Endothelial cell of umbilical vein (primary cell): ENCODE results near the gene FAM120B. TPM values are rescaled to one million over a fixed set of nuclear protein-coding genes. Genes with fewer than 3 reads are reported as not detected.

Experiments
- BruUV-seq: library from RNA; stranded (reverse); fragments of 400-500 nt; replicated peaks from 2 replicates; lab custom pipeline; 2021; lab: Mats Ljungman, UMichigan
- CTCF ChIA-PET: fragments of 300-600, 350-600 bp; sonication (Branson Sonifier 250); formaldehyde crosslinking; loops from one replicate; lab custom pipeline; 2021; ENCODE audit warnings: antibody characterized with exemption, inconsistent platforms; lab: Charles Lee
- POLR2A ChIA-PET: fragments of 300-600, 350-600 bp; sonication (Branson Sonifier 250); formaldehyde crosslinking; loops from one replicate; lab custom pipeline; 2021; ENCODE audit warnings: antibody characterized with exemption, inconsistent platforms; lab: Charles Lee
- DNase-seq: peaks from one replicate; pipeline ENCODE4 v3.0.0-alpha.2; 2011; ENCODE audit warnings: low read depth, low spot score
- FAIRE-seq: peaks from 2 replicates; lab custom pipeline; 2011; peaks lifted over from hg19 to GRCh38; lab: Jason Lieb, UNC
- H2AFZ ChIP-seq: 2 replicates; pipeline ENCODE4 v1.6.0; 2012; ENCODE audit warnings: low read depth, low read length, control low read depth, inconsistent platforms
- H3K27ac ChIP-seq: 2 replicates; pipeline ENCODE4 v1.5.1; 2011; ENCODE audit warnings: low read depth, mild to moderate bottlenecking, control low read depth, low read length, moderate library complexity; ENCODE audit not compliant: insufficient read depth
- H3K27me3 ChIP-seq, 2 experiments: 2 replicates each; pipeline versions ENCODE4 v1.6.0 to v1.6.1; 2011; ENCODE audit warnings: low read length in 2 of 2, mixed read lengths in 1 of 2; ENCODE audit not compliant: control insufficient read depth in 2 of 2, insufficient read depth in 2 of 2
- H3K36me3 ChIP-seq, 2 experiments: 2 replicates in 1 of 2; 3 replicates in 1 of 2; pipeline ENCODE4 v1.5.1; 2011; ENCODE audit warnings: low read length in 2 of 2, mild to moderate bottlenecking in 1 of 2, moderate library complexity in 1 of 2; ENCODE audit not compliant: control insufficient read depth in 2 of 2, insufficient read depth in 2 of 2; ENCODE audit errors: extremely low read depth in 1 of 2
- H3K4me1 ChIP-seq: 3 replicates; pipeline ENCODE4 v1.5.1; 2011; ENCODE audit warnings: mild to moderate bottlenecking, low read length; ENCODE audit not compliant: control insufficient read depth, insufficient read depth; ENCODE audit errors: extremely low read depth
- H3K4me2 ChIP-seq: 2 replicates; pipeline ENCODE4 v1.6.1; 2011; ENCODE audit warnings: low read length, control low read depth, mixed read lengths; ENCODE audit not compliant: insufficient read depth
- H3K4me3 ChIP-seq, 3 experiments: fragments of 200-600 bp in 1 of 3; sonication (generic), shearing (Covaris generic) in 1 of 3; replicated peaks in 1 of 3; 2 replicates each; pipeline ENCODE4 v1.5.1; 2011 to 2016; ENCODE audit warnings: control low read depth in 3 of 3, low read length in 3 of 3, mild to moderate bottlenecking in 2 of 3, inconsistent platforms in 1 of 3, low read depth in 1 of 3, moderate library complexity in 1 of 3; ENCODE audit not compliant: insufficient read depth in 1 of 3
- H3K79me2 ChIP-seq: 2 replicates; pipeline ENCODE4 v1.6.0; 2012; ENCODE audit warnings: low read length, inconsistent platforms; ENCODE audit not compliant: control insufficient read depth, insufficient read depth
- H3K9ac ChIP-seq: replicated peaks from 2 replicates; pipeline ENCODE3; 2011; ENCODE audit warnings: low read length, control low read depth; ENCODE audit not compliant: insufficient read depth; ENCODE audit errors: extremely low read depth
- H3K9me1 ChIP-seq: replicated peaks from 3 replicates; pipeline ENCODE4 v1.6.0; 2011; ENCODE audit warnings: mild to moderate bottlenecking, low read length; ENCODE audit not compliant: control insufficient read depth, insufficient read depth; ENCODE audit errors: extremely low read depth
- H3K9me3 ChIP-seq: replicated peaks from 2 replicates; pipeline ENCODE4 v1.5.1; 2012; ENCODE audit warnings: low read length, inconsistent platforms; ENCODE audit not compliant: control insufficient read depth, insufficient read depth
- H4K20me1 ChIP-seq: replicated peaks from 2 replicates; pipeline ENCODE3; 2011; ENCODE audit warnings: mild to moderate bottlenecking, low read length; ENCODE audit not compliant: control insufficient read depth, insufficient read depth; ENCODE audit errors: extremely low read depth
- CTCF ChIP-seq, 2 donors: IDR thresholded peaks; 1 replicate in 1 of 2; 2 replicates in 1 of 2; pipeline ENCODE4 v1.5.1; 2011; ENCODE audit warnings: low read length in 2 of 2, mild to moderate bottlenecking in 2 of 2, moderate library complexity in 2 of 2, control low read depth in 1 of 2, inconsistent platforms in 1 of 2, low read depth in 1 of 2; ENCODE audit not compliant: insufficient read depth in 1 of 2; ENCODE audit errors: extremely low read depth in 1 of 2
- EZH2 ChIP-seq: IDR thresholded peaks from 2 replicates; pipeline ENCODE4 v1.6.1; 2012; ENCODE audit warnings: borderline replicate concordance, low read depth, mild to moderate bottlenecking, moderate library complexity, low read length, inconsistent platforms; ENCODE audit not compliant: severe bottlenecking
- FOS ChIP-seq: IDR thresholded peaks from 2 replicates; pipeline ENCODE4 v1.6.1; 2011; ENCODE audit warnings: mild to moderate bottlenecking, low read length, moderate library complexity, borderline replicate concordance; ENCODE audit not compliant: insufficient read depth
- GATA2 ChIP-seq: IDR thresholded peaks from 2 replicates; pipeline ENCODE4 v1.7.0; 2011; ENCODE audit warnings: low read depth, mild to moderate bottlenecking, moderate library complexity, mixed read lengths, low read length; ENCODE audit not compliant: insufficient read length, insufficient read depth
- JUN ChIP-seq: IDR thresholded peaks from 2 replicates; pipeline ENCODE4 v1.6.1; 2011; ENCODE audit warnings: borderline replicate concordance, low read depth; ENCODE audit not compliant: insufficient read length, insufficient read depth
- MYC ChIP-seq: IDR thresholded peaks from one replicate; pipeline ENCODE4 v1.6.1; 2011; ENCODE audit warnings: mild to moderate bottlenecking, low read depth, low read length
- POLR2A ChIP-seq: IDR thresholded peaks from 2 replicates; pipeline ENCODE4 v1.6.1; 2012; ENCODE audit warnings: low read depth, mild to moderate bottlenecking, control low read depth, low read length
- POLR2AphosphoS5 ChIP-seq: IDR thresholded peaks from 2 replicates; pipeline ENCODE4 v1.6.1; 2012; ENCODE audit warnings: low read depth, mild to moderate bottlenecking, control low read depth, low read length, moderate library complexity; ENCODE audit not compliant: insufficient read depth
- dilution Hi-C: fragments of 300-500 bp; cut with MboI; formaldehyde crosslinking; loops from one replicate; pipeline ENCODE4 v1.15.0; 2019; ENCODE audit warnings: low sequenced_read_pairs; ENCODE audit not compliant: extremely low pct_ligation_motif_present
- intact Hi-C: fragments of 100-400 bp; cut with micrococcal nuclease; formaldehyde crosslinking; loops from one replicate; pipeline ENCODE4 v1.10.0; 2022
- polyA plus RNA-seq, 4 experiments: library from polyadenylated mRNA; depleted of rRNA in 3 of 4; stranded (reverse) in 3 of 4; unstranded in 1 of 4; fragments of >200 nt; gene quantifications; 2 replicates each; pipeline versions ENCODE4 v1.2.1 to v1.2.3, GENCODE V29; 2011 to 2012; ENCODE audit warnings: missing spikeins in 1 of 4
- total RNA-seq: library from RNA; stranded (reverse); gene quantifications from 2 replicates; pipeline ENCODE4 v1.2.3, GENCODE V29; 2021
- TF ChIP-seq, protein P1 (sequence below): IDR thresholded peaks from 2 replicates; pipeline ENCODE4 v1.6.1; 2011; ENCODE audit not compliant: insufficient read depth, insufficient read length

The FAM120B gene
- total and polyA plus RNA-seq, 2 donors (not counting 3 experiments of a cell fraction or from before 2014, with no cell fraction given) = 10.8 to 28.2 TPM

DNA sequence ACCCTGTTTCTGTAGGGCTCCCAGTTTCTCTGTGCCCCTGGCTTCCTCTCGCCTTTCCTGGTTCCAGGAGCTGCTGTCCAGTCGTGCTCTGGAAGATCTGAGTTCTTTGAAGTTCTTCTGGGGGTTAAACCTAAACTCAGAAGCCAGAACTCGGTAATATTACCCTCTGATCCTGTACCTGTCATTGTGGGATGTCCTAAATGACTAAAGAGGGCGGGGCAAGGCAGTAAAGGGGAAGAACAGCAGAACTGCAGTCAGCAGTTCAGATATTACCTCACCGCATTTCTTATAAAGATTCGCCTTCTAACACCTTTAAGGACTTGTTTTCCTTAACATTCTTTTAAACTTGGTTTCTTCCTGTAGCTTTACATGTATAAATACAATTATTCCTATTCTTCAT is 63.9 kb downstream of the FAM120B start:
- Histone ChIP-seq H3K9me3 (no peaks in the 10 kb centered on the region), H4K20me1 (no peaks in the 10 kb centered on the region), H3K27ac (no peak overlapping the region), H3K9ac (no peak overlapping the region), H3K79me2 (no peaks in the 10 kb centered on the region), H3K4me3 (no peak overlapping the region), H3K4me1 (no peaks in the 10 kb centered on the region), H3K36me3 (peaks cover 0 to 2% of the 10 kb centered on the region in 2 experiments), H2AFZ (no peak overlapping the region), H3K27me3 (no peaks in the 10 kb centered on the region), H3K9me1 (no peaks in the 10 kb centered on the region), H3K4me2 (no peak overlapping the region)
- intact Hi-C loops (no loop called here), dilution Hi-C loops (no loop called here)
- CTCF ChIA-PET = interaction anchor here (1.3 kb wide), 1 partner anchor 538 kb away, joined by 4 read pairs; no protein-coding TSS in a partner anchor
- TF ChIP-seq CTCF (IDR thresholded peaks at IDR 0.05; ENCODE audit: extremely low read depth in 1 of 2, insufficient read depth in 1 of 2, low read depth in 1 of 2, low read length in 2 of 2) (no peak), FOS (no peak), JUN (no peak), POLR2AphosphoS5 (no peak), EZH2 (no peak), GATA2 (no peak), POLR2A (no peak), MYC (no peak)
- TF ChIP-seq, protein P1, sequence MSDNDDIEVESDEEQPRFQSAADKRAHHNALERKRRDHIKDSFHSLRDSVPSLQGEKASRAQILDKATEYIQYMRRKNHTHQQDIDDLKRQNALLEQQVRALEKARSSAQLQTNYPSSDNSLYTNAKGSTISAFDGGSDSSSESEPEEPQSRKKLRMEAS = no peak
- no peak for DNase-seq
- BruUV-seq = no TSS peak
- POLR2A ChIA-PET = no interaction called here
- FAIRE-seq = no peak
